H1 (cell line): ENCODE measurements around the gene CTCF. TPM values are rescaled to one million over a fixed set of nuclear protein-coding genes. Genes with fewer than 3 reads are reported as not detected.
A peak's percentile ranks its signal among the peaks of the same experiment; 100 is the strongest.

Experiments
- CTCF ChIA-PET: fragments of 300-600 bp; sonication (Branson Sonifier 250); formaldehyde crosslinking; loops from one replicate; lab custom pipeline; 2021; ENCODE audit not compliant: partially characterized antibody; lab: Charles Lee
- POLR2A ChIA-PET: fragments of 300-600 bp; sonication (Branson Sonifier 250); formaldehyde crosslinking; loops from one replicate; lab custom pipeline; 2021; ENCODE audit warnings: inconsistent platforms; ENCODE audit not compliant: partially characterized antibody; lab: Charles Lee
- DNase-seq, 2 experiments: peaks; one replicate each; pipeline versions ENCODE4 v3.0.0 to v3.0.0-alpha.2; 2010 to 2022; ENCODE audit warnings: low spot score in 2 of 2, low read depth in 1 of 2, mixed read lengths in 1 of 2
- FAIRE-seq: peaks from 2 replicates; lab custom pipeline; 2011; peaks lifted over from hg19 to GRCh38; lab: Jason Lieb, UNC
- H2AFZ ChIP-seq: 2 replicates; pipeline ENCODE4 v1.8.1; 2012; ENCODE audit warnings: low read length, inconsistent platforms
- H2AK5ac ChIP-seq: 2 replicates; pipeline ENCODE4 v1.6.1; 2013; ENCODE audit warnings: low read depth, low read length
- H2BK120ac ChIP-seq: replicated peaks from 2 replicates; pipeline ENCODE3; 2013; ENCODE audit warnings: low read depth, low read length, inconsistent platforms
- H2BK12ac ChIP-seq: 2 replicates; pipeline ENCODE4 v1.6.1; 2013; ENCODE audit warnings: low read depth, low read length
- H2BK15ac ChIP-seq: 2 replicates; pipeline ENCODE4 v1.6.1; 2013; ENCODE audit warnings: low read length
- H2BK20ac ChIP-seq: 2 replicates; pipeline ENCODE4 v1.6.1; 2013; ENCODE audit warnings: low read length
- H2BK5ac ChIP-seq: 2 replicates; pipeline ENCODE4 v1.6.1; 2013; ENCODE audit warnings: low read depth, low read length
- H3K14ac ChIP-seq: 2 replicates; pipeline ENCODE4 v1.6.1; 2013; ENCODE audit warnings: inconsistent platforms; ENCODE audit not compliant: insufficient read length
- H3K18ac ChIP-seq: 2 replicates; pipeline ENCODE4 v1.6.1; 2013; ENCODE audit warnings: low read length; ENCODE audit errors: extremely low read depth
- H3K23ac ChIP-seq: 2 replicates; pipeline ENCODE4 v1.6.1; 2013; ENCODE audit warnings: inconsistent platforms; ENCODE audit not compliant: insufficient read length
- H3K23me2 ChIP-seq: 2 replicates; pipeline ENCODE4 v1.6.1; 2013; ENCODE audit warnings: low read depth, low read length
- H3K27ac ChIP-seq: 2 replicates; pipeline ENCODE4 v1.6.1; 2011; ENCODE audit warnings: low read depth, low read length, inconsistent platforms
- H3K27me3 ChIP-seq, 4 experiments: replicated peaks in 1 of 4; 1 replicate in 1 of 4; 2 replicates in 3 of 4; pipeline versions ENCODE4 v1.6.1 to v1.8.1; 2011 to 2013; ENCODE audit warnings: low read length in 3 of 4, mild to moderate bottlenecking in 3 of 4, inconsistent platforms in 2 of 4, mixed read lengths in 2 of 4, moderate library complexity in 1 of 4; ENCODE audit not compliant: control insufficient read depth in 3 of 4, insufficient read depth in 3 of 4; ENCODE audit errors: extremely low read depth in 1 of 4
- H3K36me3 ChIP-seq, 4 experiments: 2 replicates each; pipeline versions ENCODE4 v1.6.1 to v1.8.1; 2011 to 2013; ENCODE audit warnings: mild to moderate bottlenecking in 4 of 4, low read length in 3 of 4, moderate library complexity in 2 of 4, control low read depth in 1 of 4, inconsistent platforms in 1 of 4; ENCODE audit not compliant: insufficient read depth in 4 of 4, control insufficient read depth in 2 of 4
- H3K4ac ChIP-seq: replicated peaks from 2 replicates; pipeline ENCODE3; 2013; ENCODE audit warnings: low read length, low read depth, mixed read lengths, inconsistent platforms; ENCODE audit not compliant: insufficient read length
- H3K4me1 ChIP-seq, 4 experiments: replicated peaks in 1 of 4; 1 replicate in 1 of 4; 2 replicates in 3 of 4; pipeline versions ENCODE4 v1.6.1 to v1.8.1; 2011 to 2013; ENCODE audit warnings: low read length in 3 of 4, inconsistent platforms in 2 of 4, mixed read lengths in 1 of 4; ENCODE audit not compliant: insufficient read depth in 4 of 4, control insufficient read depth in 3 of 4
- H3K4me2 ChIP-seq, 2 experiments: 2 replicates each; pipeline versions ENCODE4 v1.6.1 to v1.8.1; 2011 to 2013; ENCODE audit warnings: low read depth in 2 of 2, low read length in 2 of 2, control low read depth in 1 of 2, inconsistent platforms in 1 of 2, mild to moderate bottlenecking in 1 of 2; ENCODE audit not compliant: insufficient read depth in 1 of 2
- H3K4me3 ChIP-seq, 4 experiments: fragments of 200-600, 300-600 bp in 1 of 4; sonication (generic), shearing (Covaris generic), sonication (Bioruptor Twin) in 1 of 4; 2 replicates each; pipeline versions ENCODE4 v1.5.1 to v1.8.1; 2011 to 2016; ENCODE audit warnings: low read length in 4 of 4, low read depth in 3 of 4, control low read depth in 2 of 4, inconsistent platforms in 2 of 4, mild to moderate bottlenecking in 2 of 4, mixed read lengths in 1 of 4, moderate library complexity in 1 of 4; ENCODE audit not compliant: insufficient read depth in 2 of 4; ENCODE audit errors: extremely low read depth in 1 of 4
- H3K56ac ChIP-seq: replicated peaks from 2 replicates; pipeline ENCODE3; 2013; ENCODE audit warnings: low read depth, mild to moderate bottlenecking, mixed read lengths, low read length, inconsistent platforms; ENCODE audit not compliant: insufficient read length
- H3K79me1 ChIP-seq: 2 replicates; pipeline ENCODE4 v1.6.1; 2013; ENCODE audit warnings: low read depth, low read length, control low read depth
- H3K79me2 ChIP-seq, 2 experiments: 2 replicates each; pipeline versions ENCODE4 v1.6.1 to v1.8.1; 2012 to 2013; ENCODE audit warnings: low read length in 2 of 2, mild to moderate bottlenecking in 2 of 2, inconsistent platforms in 1 of 2; ENCODE audit not compliant: insufficient read depth in 2 of 2, control insufficient read depth in 1 of 2
- H3K9ac ChIP-seq, 4 experiments: replicated peaks in 1 of 4; 1 replicate in 1 of 4; 2 replicates in 3 of 4; pipeline versions ENCODE4 v1.6.1 to v1.8.1; 2011 to 2013; ENCODE audit warnings: low read depth in 3 of 4, low read length in 3 of 4, control low read depth in 2 of 4, mild to moderate bottlenecking in 2 of 4, moderate library complexity in 2 of 4, inconsistent platforms in 1 of 4; ENCODE audit errors: extremely low read depth in 1 of 4
- H3K9me3 ChIP-seq, 2 experiments: 2 replicates each; pipeline versions ENCODE4 v1.6.1 to v1.8.1; 2012 to 2013; ENCODE audit warnings: mild to moderate bottlenecking in 2 of 2, moderate library complexity in 2 of 2, control low read depth in 1 of 2, inconsistent platforms in 1 of 2, low read depth in 1 of 2, low read length in 1 of 2, mixed read lengths in 1 of 2; ENCODE audit not compliant: insufficient read depth in 2 of 2
- H4K20me1 ChIP-seq, 2 experiments: replicated peaks in 1 of 2; 2 replicates each; pipeline versions ENCODE3 to v1.8.1; 2011 to 2013; ENCODE audit warnings: inconsistent platforms in 2 of 2, low read length in 2 of 2, mild to moderate bottlenecking in 1 of 2; ENCODE audit not compliant: insufficient read depth in 2 of 2, control insufficient read depth in 1 of 2
- H4K5ac ChIP-seq: 2 replicates; pipeline ENCODE4 v1.6.1; 2013; ENCODE audit warnings: low read length, low read depth, mixed read lengths, inconsistent platforms; ENCODE audit not compliant: insufficient read length
- H4K8ac ChIP-seq: 2 replicates; pipeline ENCODE4 v1.8.0; 2013; ENCODE audit warnings: mild to moderate bottlenecking, moderate library complexity, low read length, inconsistent platforms; ENCODE audit not compliant: insufficient read depth; ENCODE audit errors: extremely low read depth
- H4K91ac ChIP-seq: replicated peaks from 2 replicates; pipeline ENCODE3; 2013; ENCODE audit warnings: low read length, mixed read lengths, inconsistent platforms; ENCODE audit not compliant: insufficient read length
- BACH1 ChIP-seq: IDR thresholded peaks from 2 replicates; pipeline ENCODE4 v1.6.1; 2012; ENCODE audit warnings: low read length, improper control_type of control experiment
- BCL11A ChIP-seq, 2 experiments: IDR thresholded peaks; one replicate each; pipeline ENCODE4 v1.6.1; 2011; ENCODE audit warnings: low read depth in 2 of 2, low read length in 2 of 2, mild to moderate bottlenecking in 2 of 2
- CHD1 ChIP-seq: IDR thresholded peaks from 2 replicates; pipeline ENCODE4 v1.6.1; 2012; ENCODE audit warnings: low read depth, low read length, improper control_type of control experiment
- HDAC2 ChIP-seq, 2 experiments: fragments of 300-600 bp in 1 of 2; sonication (generic) in 1 of 2; IDR thresholded peaks; 2 replicates each; pipeline ENCODE4 v1.6.1; 2011 to 2012; ENCODE audit warnings: low read depth in 2 of 2, low read length in 2 of 2, mild to moderate bottlenecking in 2 of 2, moderate library complexity in 2 of 2, borderline replicate concordance in 1 of 2, inconsistent platforms in 1 of 2
- NANOG ChIP-seq: IDR thresholded peaks from 2 replicates; pipeline ENCODE4 v1.6.1; 2011; ENCODE audit warnings: low read length, low read depth, mild to moderate bottlenecking, inconsistent platforms; ENCODE audit not compliant: insufficient read depth, poor library complexity, severe bottlenecking
- POU5F1 ChIP-seq: IDR thresholded peaks from 2 replicates; pipeline ENCODE4 v1.6.1; 2011; ENCODE audit warnings: low read depth, mild to moderate bottlenecking, low read length, moderate library complexity
- SRF ChIP-seq: IDR thresholded peaks from 2 replicates; pipeline ENCODE4 v1.6.1; 2011; ENCODE audit warnings: mild to moderate bottlenecking, low read depth, low read length, moderate library complexity
- TAF7 ChIP-seq: optimal IDR thresholded peaks from 2 replicates; pipeline ENCODE3; 2011; ENCODE audit warnings: low read depth, mild to moderate bottlenecking, inconsistent platforms, low read length, moderate library complexity, borderline replicate concordance
- ZNF274 ChIP-seq: IDR thresholded peaks from 2 replicates; pipeline ENCODE4 v1.7.0; 2012; ENCODE audit warnings: low read length, borderline replicate concordance; ENCODE audit errors: extremely low read depth
- WGBS, 2 experiments: shearing (Covaris generic) in 1 of 2; methylation state at CpG; one replicate each; pipeline versions ENCODE4 v1.1.6 to v1.1.7; 2013 to 2015; ENCODE audit warnings: low lambda C conversion rate in 2 of 2, mixed read lengths in 2 of 2, inconsistent platforms in 1 of 2, low coverage in 1 of 2, missing lambda C conversion rate in 1 of 2; ENCODE audit not compliant: insufficient replicate concordance in 2 of 2, insufficient coverage in 1 of 2, insufficient read length in 1 of 2; ENCODE audit errors: extremely low coverage in 1 of 2, missing lambda C conversion rate in 1 of 2; 5-methylcytosine and 5-hydroxymethylcytosine counted together
- polyA plus RNA-seq, 7 experiments: library from polyadenylated mRNA; depleted of rRNA in 3 of 7; stranded (reverse) in 5 of 7; unstranded in 2 of 7; fragments of >200 nt in 5 of 7; fragments of 200-250 nt in 2 of 7; gene quantifications; 1 replicate in 5 of 7; 2 replicates in 1 of 7; 4 replicates in 1 of 7; pipeline versions ENCODE4 v1.2.1 to v1.2.3, GENCODE V29; 2011 to 2013; ENCODE audit warnings: missing spikeins in 2 of 7, mixed read lengths in 2 of 7
- total RNA-seq: library from RNA; stranded (reverse); fragmentation: NEBNext Ultra II Directional; extraction: Animal tissue kit (Norgen Biotek cat#: 25700); gene quantifications from 2 replicates; pipeline ENCODE4 v1.2.1, GENCODE V29; 2021

Gene CTCF
- total and polyA plus RNA-seq, 2 of the 8 experiments (the other 6 are each of a cell fraction or from before 2014, with no cell fraction given): 32.4 to 66.0 TPM

GRCh38 chr16:67653789-67654402, 91.6 kb downstream of the CTCF start:
- Histone ChIP-seq H3K4me2 (peak overlapping the region; percentile 64 to 96), H4K8ac (peak overlapping the region; percentile 14; the same call in 1 of the 2 replicates), H3K23ac (no peak overlapping the region), H3K18ac (no peak overlapping the region), H3K4me3 (peak overlapping the region; percentile 47 to 76 (median 58); a peak in 6 of 8 replicates), H3K9ac (no peak overlapping the region), H2BK20ac (no peak overlapping the region), H2AFZ (no peak overlapping the region), H3K79me1 (no peaks in the 10 kb centered on the region; the same call in 1 of the 2 replicates), H3K79me2 (no peaks in the 10 kb centered on the region), H3K36me3 (peaks cover 0 to 4% (median 2%) of the 10 kb centered on the region in 4 experiments; a peak in 1 of 8 replicates), H2BK5ac (no peak overlapping the region), H2BK120ac (no peak overlapping the region), H4K5ac (no peak overlapping the region), H3K56ac (no peak overlapping the region), H3K23me2 (peaks cover 5% of the 10 kb centered on the region; the same call in 1 of the 2 replicates), H3K4me1 (peaks cover 0 to 18% (median 5%) of the 10 kb centered on the region in 4 experiments; a peak in 5 of 7 replicates), H4K20me1 (peaks cover 5 to 17% of the 10 kb centered on the region in 2 experiments), H2AK5ac (no peak overlapping the region), H3K9me3 (no peaks in the 10 kb centered on the region), H3K14ac (no peak overlapping the region), H4K91ac (no peak overlapping the region), H2BK15ac (no peak overlapping the region), H3K27ac (no peak overlapping the region), H3K4ac (no peak overlapping the region), H2BK12ac (no peak overlapping the region), H3K27me3 (peaks cover 0 to 17% (median 11%) of the 10 kb centered on the region in 4 experiments; a peak in 4 of 7 replicates)
- TF ChIP-seq POU5F1: no peak
- TF ChIP-seq SRF: no peak
- no peak for TF ChIP-seq HDAC2 (IDR thresholded peaks at IDR 0.05; ENCODE audit: borderline replicate concordance in 1 of 2, low read depth in 2 of 2, low read length in 2 of 2)
- TF ChIP-seq TAF7: no peak
- no peak for TF ChIP-seq NANOG
- no peak for TF ChIP-seq ZNF274
- no peak for TF ChIP-seq BCL11A (IDR thresholded peaks at IDR 0.05; ENCODE audit: low read depth in 2 of 2, low read length in 2 of 2)
- TF ChIP-seq BACH1: no peak
- TF ChIP-seq CHD1: no peak
- WGBS, 2 experiments: 66% methylated on average over 17 of the region's 25 CpGs; no CpG with 5 or more reads in 1 of the 2 experiments
- DNase-seq (no peak), FAIRE-seq (no peak)
- ChIA-PET CTCF (interaction anchor here (1.0 to 18.0 kb wide), 5 partner anchors 9 to 140 kb away, joined by 3 to 202 read pairs (median 4); partner anchors contain the start of genes ACD, C16orf86, ENKD1 and PARD6A), POLR2A (interaction anchor here (1.7 kb wide), 1 partner anchor 116 kb away, joined by 4 read pairs; no protein-coding TSS in a partner anchor)
